Thoracic aorta (tissue), 2 donors: ENCODE measurements around the gene STOM. TPM values are rescaled to one million over a fixed set of nuclear protein-coding genes. Genes with fewer than 3 reads are reported as not detected.
"Not testable (repeated sequence)": the region's sequence is repeated elsewhere in the genome, so short reads cannot be mapped to it uniquely, and the experiment has no call there.

Source experiments
- ATAC-seq: fragments of 150-250 bp; one replicate; pipeline ENCODE4 v1.8.0; 2017; ENCODE audit warnings: low read depth; ENCODE audit not compliant: insufficient number of reproducible peaks, low FRiP score
- DNase-seq: peaks from one replicate; pipeline ENCODE4 v3.0.0-alpha.2; 2020; ENCODE audit warnings: low spot score
- H3K27ac ChIP-seq, 2 donors: fragments of 200-600 bp; sonication (generic); 1 replicate in 1 of 2; 2 replicates in 1 of 2; pipeline ENCODE4 v1.5.1; 2016; ENCODE audit warnings: mild to moderate bottlenecking in 2 of 2, moderate library complexity in 2 of 2
- H3K27me3 ChIP-seq: fragments of 200-600 bp; sonication (generic); replicated peaks from 2 replicates; pipeline ENCODE4 v1.6.0; 2016; ENCODE audit warnings: mild to moderate bottlenecking; ENCODE audit not compliant: insufficient read depth
- H3K36me3 ChIP-seq: fragments of 200-600 bp; sonication (generic); one replicate; pipeline ENCODE4 v1.5.1; 2016
- H3K4me1 ChIP-seq, 2 donors: fragments of 200-600 bp; sonication (generic); 1 replicate in 1 of 2; 2 replicates in 1 of 2; pipeline versions ENCODE4 v1.5.1 to v1.6.0; 2016; ENCODE audit warnings: low read depth in 2 of 2, mild to moderate bottlenecking in 1 of 2; ENCODE audit not compliant: control insufficient read depth in 1 of 2
- H3K4me3 ChIP-seq: fragments of 200-600 bp; sonication (generic); 2 replicates; pipeline ENCODE4 v1.5.1; 2016; ENCODE audit warnings: mild to moderate bottlenecking
- H3K9me3 ChIP-seq: fragments of 200-600 bp; sonication (generic); 2 replicates; pipeline ENCODE4 v1.5.1; 2016
- total RNA-seq, 2 donors: library from RNA; depleted of rRNA; stranded (reverse); fragments of >200 nt; gene quantifications; one replicate each; pipeline versions ENCODE4 v1.1.0 to v1.2.3, GENCODE V29; 2016
- TF ChIP-seq, protein P1 (sequence below): fragments of 200-600 bp; sonication (generic); IDR thresholded peaks from one replicate; pipeline ENCODE4 v1.5.1; 2019; ENCODE audit warnings: antibody characterized with exemption

The STOM gene
- total RNA-seq, 2 donors from 2014 or later = 177 to 344 TPM

DNA sequence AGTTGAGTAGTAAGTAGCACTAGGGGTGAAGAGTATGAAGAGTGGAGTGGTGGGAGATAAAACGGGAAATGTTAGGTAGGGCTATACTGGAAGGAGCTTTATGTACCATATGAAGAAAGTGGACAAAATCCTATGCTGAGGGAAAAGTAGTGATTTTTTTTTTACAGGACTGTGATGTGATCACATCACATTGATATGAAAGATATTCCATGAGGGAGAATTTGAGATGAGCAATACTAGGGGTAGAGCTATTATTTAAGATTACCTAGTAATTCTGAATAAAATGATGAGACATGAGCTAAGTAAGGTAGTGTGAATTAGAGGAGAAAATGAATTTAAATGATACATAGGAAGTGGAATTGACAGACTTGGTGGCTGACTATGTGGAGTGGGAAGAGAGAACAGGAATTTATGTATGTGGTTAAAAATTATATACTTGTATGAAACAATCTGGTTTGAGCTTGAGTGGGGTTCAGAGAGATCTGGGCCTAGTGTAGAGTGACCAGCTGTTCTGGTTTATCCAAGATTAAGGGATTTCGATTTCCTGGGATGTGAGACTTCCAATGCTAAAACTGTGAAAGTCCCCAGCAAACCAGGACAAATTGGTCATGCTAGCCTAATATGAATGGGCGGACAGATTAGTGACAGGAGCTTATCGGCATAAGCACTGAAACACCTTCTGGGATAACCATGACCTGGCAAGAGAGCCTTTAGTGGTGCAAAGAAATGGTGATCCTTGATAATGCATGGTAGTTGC is 29.3 kb upstream of the STOM start:
- Histone ChIP-seq H3K4me3 (no peak overlapping the region), H3K27ac (no peak overlapping the region), H3K9me3 (no peaks in the 10 kb centered on the region), H3K27me3 (no peaks in the 10 kb centered on the region), H3K36me3 (no peaks in the 10 kb centered on the region), H3K4me1 (no peaks in the 10 kb centered on the region)
- ATAC-seq = no peak
- no peak for DNase-seq
- TF ChIP-seq, protein P1, sequence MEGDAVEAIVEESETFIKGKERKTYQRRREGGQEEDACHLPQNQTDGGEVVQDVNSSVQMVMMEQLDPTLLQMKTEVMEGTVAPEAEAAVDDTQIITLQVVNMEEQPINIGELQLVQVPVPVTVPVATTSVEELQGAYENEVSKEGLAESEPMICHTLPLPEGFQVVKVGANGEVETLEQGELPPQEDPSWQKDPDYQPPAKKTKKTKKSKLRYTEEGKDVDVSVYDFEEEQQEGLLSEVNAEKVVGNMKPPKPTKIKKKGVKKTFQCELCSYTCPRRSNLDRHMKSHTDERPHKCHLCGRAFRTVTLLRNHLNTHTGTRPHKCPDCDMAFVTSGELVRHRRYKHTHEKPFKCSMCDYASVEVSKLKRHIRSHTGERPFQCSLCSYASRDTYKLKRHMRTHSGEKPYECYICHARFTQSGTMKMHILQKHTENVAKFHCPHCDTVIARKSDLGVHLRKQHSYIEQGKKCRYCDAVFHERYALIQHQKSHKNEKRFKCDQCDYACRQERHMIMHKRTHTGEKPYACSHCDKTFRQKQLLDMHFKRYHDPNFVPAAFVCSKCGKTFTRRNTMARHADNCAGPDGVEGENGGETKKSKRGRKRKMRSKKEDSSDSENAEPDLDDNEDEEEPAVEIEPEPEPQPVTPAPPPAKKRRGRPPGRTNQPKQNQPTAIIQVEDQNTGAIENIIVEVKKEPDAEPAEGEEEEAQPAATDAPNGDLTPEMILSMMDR = no peak

- H3K4me1 ChIP-seq = no peaks in the 10 kb centered on the region
- H3K27ac ChIP-seq = no peak overlapping the region
- H3K27me3 ChIP-seq = no peaks in the 10 kb centered on the region
- no peak overlapping the region for H3K4me3 ChIP-seq
- no peaks in the 10 kb centered on the region for H3K36me3 ChIP-seq
- ATAC-seq = no peak
- no peak for DNase-seq
- TF ChIP-seq, protein P1 = no peak
- H3K9me3 ChIP-seq = no peaks in the 10 kb centered on the region
These were observed 28.3 kb upstream of the STOM start for GRCh38 chr9:121398374-121398773.

DNA sequence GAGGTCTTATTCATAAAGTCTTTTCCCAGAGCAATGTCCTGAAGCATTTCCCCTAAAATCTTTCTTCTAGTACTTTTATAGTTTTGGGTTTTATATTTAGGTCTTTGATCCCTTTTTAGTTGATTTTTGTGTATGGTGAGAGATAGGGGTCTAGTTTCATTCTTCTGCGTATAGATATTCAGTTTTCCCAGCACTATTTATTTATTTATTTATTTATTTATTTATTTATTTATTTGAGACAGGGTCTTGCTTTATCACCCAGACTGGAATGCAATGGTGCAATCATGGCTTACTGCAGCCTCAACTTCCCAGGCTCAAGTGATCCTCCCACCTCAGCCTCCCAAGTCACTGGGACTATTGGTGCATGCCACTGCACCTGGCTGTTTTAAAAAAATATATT is 27.2 kb upstream of the STOM start:
- not testable (repeated sequence) for H3K27me3 ChIP-seq, H3K4me3 ChIP-seq, H3K36me3 ChIP-seq, H3K27ac ChIP-seq, ATAC-seq, DNase-seq, H3K9me3 ChIP-seq, H3K4me1 ChIP-seq

GRCh38 chr9:121395558-121395957 is 25.5 kb upstream of the STOM start:
- TF ChIP-seq, protein P1 = no peak
- ATAC-seq = no peak
- Histone ChIP-seq H3K4me1 (no peaks in the 10 kb centered on the region), H3K9me3 (no peaks in the 10 kb centered on the region), H3K36me3 (no peaks in the 10 kb centered on the region), H3K27ac (no peak overlapping the region), H3K27me3 (no peaks in the 10 kb centered on the region), H3K4me3 (no peak overlapping the region)
- DNase-seq = no peak

- no peaks in the 10 kb centered on the region for H3K9me3 ChIP-seq
- H3K27ac ChIP-seq = no peak overlapping the region
- DNase-seq (no peak), ATAC-seq (no peak)
- no peaks in the 10 kb centered on the region for H3K27me3 ChIP-seq
- H3K4me1 ChIP-seq = no peaks in the 10 kb centered on the region
- no peak overlapping the region for H3K4me3 ChIP-seq
- no peaks in the 10 kb centered on the region for H3K36me3 ChIP-seq
- TF ChIP-seq, protein P1 = no peak
These were observed 24.2 kb upstream of the STOM start for GRCh38 chr9:121394292-121394691.

GRCh38 chr9:121393318-121393717 is 23.3 kb upstream of the STOM start:
- no peaks in the 10 kb centered on the region for H3K36me3 ChIP-seq
- TF ChIP-seq, protein P1 = no peak
- H3K27me3 ChIP-seq = no peaks in the 10 kb centered on the region
- H3K27ac ChIP-seq = no peak overlapping the region
- no peak overlapping the region for H3K4me3 ChIP-seq
- no peaks in the 10 kb centered on the region for H3K4me1 ChIP-seq
- no peaks in the 10 kb centered on the region for H3K9me3 ChIP-seq
- ATAC-seq (no peak), DNase-seq (no peak)
